CD4-positive, alpha-beta T cell treated with Interleukin-2 at 100 ng/mL for 4 hours (primary cell): ENCODE results near the gene HPCA.

Source experiments
- DNase-seq: peaks from one replicate; pipeline ENCODE4 v3.0.0-alpha.2; 2020; ENCODE audit warnings: low spot score

Gene HPCA

DNA sequence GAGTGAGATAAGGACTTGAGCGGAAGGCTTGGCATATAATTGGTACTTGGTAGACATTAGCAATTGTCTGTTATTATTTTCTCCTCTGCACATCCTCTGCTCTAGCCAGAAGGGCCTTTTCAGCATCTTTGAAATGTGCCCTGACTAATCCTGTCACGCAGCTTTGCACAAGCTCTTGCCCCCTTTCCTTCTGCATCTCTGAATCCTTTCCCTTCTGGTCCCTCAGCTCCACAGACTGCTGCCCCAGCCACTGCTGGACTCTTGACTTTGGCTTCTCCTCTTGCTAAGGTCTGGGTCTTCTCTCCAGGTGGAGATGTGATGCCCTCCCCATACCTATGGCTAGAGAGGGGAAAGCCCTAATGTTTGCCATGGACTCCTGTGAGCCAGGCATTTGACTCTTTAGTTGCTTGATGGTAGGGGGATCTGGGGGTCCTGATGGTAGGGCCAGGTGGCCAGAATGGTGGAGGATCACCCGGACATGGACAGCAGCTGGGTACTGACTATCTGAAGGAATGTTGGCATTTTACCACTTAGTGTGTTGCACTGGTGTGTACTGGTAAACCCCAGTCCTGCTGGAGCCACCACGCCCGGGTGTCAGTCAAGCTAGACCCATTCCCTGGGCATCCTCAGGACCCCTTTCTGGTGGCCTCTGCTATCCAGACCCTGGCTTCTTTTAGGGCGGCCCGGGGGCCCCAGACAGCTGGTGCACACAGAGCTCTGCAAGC is 4.4 kb downstream of the HPCA start:
- no peak for DNase-seq

GRCh38 chr1:32891241-32891570 is 4.9 kb downstream of the HPCA start:
- no peak for DNase-seq

DNA sequence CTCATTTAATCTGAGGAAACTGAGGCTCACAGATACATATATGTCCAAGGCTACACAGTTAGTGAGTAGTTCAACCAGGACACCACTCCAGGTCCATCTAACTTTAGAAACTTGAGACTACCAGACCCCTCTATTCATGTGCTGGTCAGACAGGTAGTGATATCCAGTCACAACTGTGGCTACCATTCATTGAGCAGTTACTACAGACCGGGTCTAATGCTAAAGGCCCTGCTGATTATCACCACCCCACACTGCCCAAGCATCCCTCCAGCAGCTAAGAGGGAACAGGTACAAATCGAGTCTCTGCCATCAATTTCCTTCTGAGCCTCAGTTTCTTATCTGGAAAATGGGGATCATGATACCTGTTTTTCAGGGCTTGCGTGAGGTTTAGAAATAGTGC is 5.3 kb downstream of the HPCA start:
- DNase-seq, result no peak

DNA sequence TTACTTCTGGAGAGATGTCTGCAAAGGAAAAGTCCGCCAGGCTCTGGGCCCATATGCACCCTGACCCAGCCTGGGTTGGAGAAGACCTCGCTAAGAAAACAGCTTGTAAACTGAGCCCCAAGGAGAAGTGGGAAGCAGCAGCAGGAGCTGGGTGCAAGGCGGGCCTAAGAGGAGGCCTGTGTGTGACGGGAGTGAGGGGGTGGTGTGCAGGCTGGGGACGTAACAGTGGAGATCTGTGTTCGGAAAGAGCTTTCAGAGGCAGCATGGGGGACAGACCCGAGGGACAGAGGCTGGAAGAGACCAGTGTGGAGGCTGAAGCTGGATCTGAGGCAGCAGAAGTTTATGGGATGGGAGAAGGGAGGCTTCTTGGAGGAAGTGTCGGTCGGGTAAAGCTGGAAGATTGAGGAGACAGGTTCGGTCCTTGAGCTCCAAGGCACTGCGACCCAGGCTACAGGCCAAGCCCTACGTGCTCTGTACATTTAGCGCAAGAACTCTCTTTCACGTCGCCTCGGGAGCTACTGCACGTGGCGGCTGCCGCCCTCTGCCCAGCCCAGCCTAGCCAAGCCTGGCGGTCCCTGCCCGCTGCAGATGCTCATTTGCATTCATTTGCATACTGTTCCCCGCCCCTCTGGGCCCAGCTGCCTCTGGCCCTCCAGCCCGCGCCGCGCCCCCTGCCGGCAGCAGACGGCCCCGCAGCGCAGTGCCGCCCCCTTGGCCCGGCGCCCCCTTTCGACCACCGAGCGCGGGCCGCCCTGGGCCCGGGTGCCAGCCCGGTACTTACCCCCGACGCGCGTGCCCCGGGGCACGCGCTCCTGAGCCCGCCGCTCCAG is 6.3 kb downstream of the HPCA start:
- no peak for DNase-seq

GRCh38 chr1:32893198-32894018 is 7.1 kb downstream of the HPCA start:
- no peak for DNase-seq

- DNase-seq, result no peak
Observed at GRCh38 chr1:32894019-32894600, 7.8 kb downstream of the HPCA start.

GRCh38 chr1:32894681-32895080 is 8.4 kb downstream of the HPCA start:
- no peak for DNase-seq

GRCh38 chr1:32895325-32896215 is 9.3 kb downstream of the HPCA start:
- DNase-seq, result no peak

DNA sequence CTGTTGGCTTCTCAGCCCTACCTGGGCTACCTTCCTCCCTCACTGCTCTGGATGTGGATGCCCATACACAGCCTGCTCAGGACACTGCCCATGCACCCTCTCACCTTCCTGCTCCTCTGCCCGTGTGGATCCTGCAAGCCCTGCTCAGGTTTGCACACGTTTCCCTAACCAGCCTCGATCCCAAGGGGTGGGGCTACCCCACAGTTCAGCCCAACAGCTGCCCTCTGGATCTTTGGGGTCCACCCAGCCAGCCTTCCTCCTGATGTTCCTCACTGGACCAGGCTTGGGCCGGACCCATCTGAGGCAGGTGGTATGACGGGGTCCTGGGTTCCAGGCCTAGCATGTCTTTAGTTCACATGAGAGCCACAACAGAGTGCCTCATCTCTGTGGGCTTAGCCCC is 10.2 kb downstream of the HPCA start:
- no peak for DNase-seq

DNA sequence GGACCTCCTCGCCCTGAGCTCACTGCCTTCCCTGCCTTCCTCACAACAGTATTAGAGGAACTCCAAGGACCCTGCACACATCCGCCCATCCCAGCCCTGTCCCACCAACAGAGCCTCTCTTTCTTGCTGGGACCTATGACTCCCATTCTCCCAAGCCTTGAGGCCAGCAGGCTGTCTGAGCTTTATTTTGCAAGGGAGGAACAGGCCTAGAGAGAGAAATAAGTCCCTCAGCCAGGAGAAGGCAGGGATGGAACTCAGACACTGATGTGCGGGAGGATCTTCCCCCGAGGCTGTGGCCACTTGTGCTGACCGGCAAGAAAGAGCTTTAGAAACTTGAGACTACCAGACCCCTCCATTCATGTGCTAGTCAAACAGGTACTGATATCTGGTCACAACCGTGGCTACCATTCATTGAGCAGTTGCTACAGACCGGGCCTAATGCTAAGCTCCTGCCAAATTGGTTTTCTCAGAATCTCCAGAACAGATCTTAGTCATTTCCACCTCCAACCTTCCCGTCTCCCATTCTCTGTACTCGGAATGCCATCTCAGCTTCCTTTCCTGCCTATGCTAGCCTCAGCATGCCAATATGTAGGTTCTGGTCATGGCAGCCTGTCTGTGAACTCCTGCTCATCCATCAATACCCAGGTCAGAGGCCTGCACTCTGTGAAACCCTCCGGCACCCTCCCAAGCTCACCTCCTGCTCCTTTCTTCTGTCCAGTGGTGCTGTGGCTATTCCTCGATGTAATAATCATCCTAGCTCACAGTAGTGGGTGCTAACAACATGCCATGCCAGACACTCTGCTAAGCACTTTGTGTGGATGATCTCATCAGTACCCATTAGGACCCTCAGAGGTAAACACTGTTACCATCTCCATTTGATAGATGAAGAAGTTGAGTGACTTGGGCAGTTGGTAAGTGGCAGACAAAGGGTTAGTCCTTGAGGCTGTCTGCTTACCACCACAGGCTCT is 11.1 kb downstream of the HPCA start:
- DNase-seq, result no peak

- DNase-seq, result no peak
Observed at GRCh38 chr1:32898056-32898455, 11.8 kb downstream of the HPCA start.

GRCh38 chr1:32898958-32899357 is 12.7 kb downstream of the HPCA start:
- DNase-seq, result no peak

DNA sequence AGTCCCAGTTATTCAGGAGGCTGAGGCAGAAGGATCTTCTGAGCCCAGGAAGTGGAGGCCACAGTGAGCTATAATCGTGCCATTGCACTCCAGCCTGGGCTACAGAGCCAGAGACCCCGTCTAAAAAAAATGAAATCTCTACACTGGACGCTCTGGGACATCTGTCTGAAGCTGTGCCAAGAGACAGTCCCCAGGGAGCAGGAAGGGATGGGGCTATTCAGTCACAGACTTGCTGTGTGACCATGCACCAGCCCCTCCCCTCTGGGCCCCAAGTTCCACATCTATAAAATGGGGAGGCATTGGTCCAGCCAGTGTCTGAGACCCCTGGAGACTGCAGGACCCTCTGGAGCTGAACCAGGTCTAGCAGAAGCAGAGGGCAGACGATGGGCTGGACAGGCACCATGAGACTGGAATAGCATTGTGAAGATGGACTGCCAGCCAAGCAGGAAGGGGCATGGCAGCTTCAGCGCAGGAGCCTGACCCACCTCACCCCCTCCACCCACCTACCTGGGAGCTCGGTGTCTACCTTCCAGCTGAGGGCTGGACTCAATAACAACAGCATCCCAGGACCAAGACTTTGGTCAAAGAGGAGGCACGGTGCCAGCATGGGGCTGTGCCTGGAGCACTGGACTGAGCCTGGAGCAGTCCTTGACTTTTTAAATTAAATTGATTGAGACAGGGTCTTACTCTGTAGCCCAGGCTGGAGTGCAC is 13.4 kb downstream of the HPCA start:
- no peak for DNase-seq

GRCh38 chr1:32900371-32900955 is 14.2 kb downstream of the HPCA start:
- no peak for DNase-seq

GRCh38 chr1:32900956-32901822 is 14.9 kb downstream of the HPCA start, which contains the start of gene TMEM54:
TMEM54 (minus strand) TSS chr1:32901389; CDS start chr1:32901238, 151 bp downstream.
- no peak for DNase-seq

GRCh38 chr1:32901823-32902534 is 15.7 kb downstream of the HPCA start:
- no peak for DNase-seq

DNA sequence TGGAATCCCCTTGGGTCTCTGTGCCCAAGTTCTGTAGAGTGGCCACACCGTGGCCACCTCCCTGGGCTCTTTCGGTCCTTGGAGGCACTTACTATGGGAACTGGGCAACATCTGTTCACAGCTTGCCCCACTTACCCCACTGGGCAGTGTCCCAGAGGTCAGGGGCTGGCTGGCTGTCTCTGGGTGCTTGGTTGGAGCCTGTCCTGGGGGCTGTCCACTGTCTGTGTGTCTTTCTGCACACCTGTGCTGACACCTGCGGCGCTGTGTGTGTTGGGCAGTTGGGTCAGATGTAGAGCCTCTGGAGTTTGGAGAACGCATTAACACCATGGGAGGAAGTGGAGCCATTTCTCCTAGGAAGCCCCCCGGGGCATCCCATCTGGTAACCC is 16.2 kb downstream of the HPCA start:
- no peak for DNase-seq
